Small intestine (tissue), 7 donors: ENCODE measurements around the gene ZBTB45. TPM values are rescaled to one million over a fixed set of nuclear protein-coding genes. Genes with fewer than 3 reads are reported as not detected.
A peak's percentile ranks its signal among the peaks of the same experiment; 100 is the strongest.

Source experiments
- DNase-seq, 2 donors: peaks; one replicate each; pipeline versions ENCODE4 v3.0.0 to v3.0.0-alpha.2; 2013
- FAIRE-seq: peaks from 2 replicates; lab custom pipeline; 2012; peaks lifted over from hg19 to GRCh38; lab: Jason Lieb, UNC
- H3K27ac ChIP-seq, 3 donors: one replicate each; pipeline ENCODE4 v1.5.1; 2013; ENCODE audit warnings: low read length in 2 of 3, mild to moderate bottlenecking in 2 of 3, control low read depth in 1 of 3, inconsistent platforms in 1 of 3, low read depth in 1 of 3, moderate library complexity in 1 of 3
- H3K27me3 ChIP-seq, 3 donors: one replicate each; pipeline ENCODE4 v1.6.1; 2013; ENCODE audit warnings: low read length in 3 of 3, inconsistent platforms in 1 of 3; ENCODE audit not compliant: control insufficient read depth in 3 of 3, insufficient read depth in 3 of 3
- H3K36me3 ChIP-seq, 3 donors: one replicate each; pipeline ENCODE4 v1.6.1; 2013; ENCODE audit warnings: low read length in 3 of 3, inconsistent platforms in 1 of 3, low read depth in 1 of 3, mild to moderate bottlenecking in 1 of 3, moderate library complexity in 1 of 3; ENCODE audit not compliant: control insufficient read depth in 3 of 3, insufficient read depth in 2 of 3
- H3K4me1 ChIP-seq, 3 donors: one replicate each; pipeline ENCODE4 v1.6.1; 2013; ENCODE audit warnings: low read length in 2 of 3, inconsistent platforms in 1 of 3, low read depth in 1 of 3, mild to moderate bottlenecking in 1 of 3, moderate library complexity in 1 of 3; ENCODE audit not compliant: control insufficient read depth in 3 of 3, insufficient read depth in 2 of 3
- H3K4me3 ChIP-seq, 3 donors: one replicate each; pipeline ENCODE4 v1.5.1; 2013; ENCODE audit warnings: low read length in 3 of 3, control low read depth in 1 of 3, inconsistent platforms in 1 of 3, low read depth in 1 of 3, mild to moderate bottlenecking in 1 of 3, moderate library complexity in 1 of 3
- H3K9me3 ChIP-seq, 2 donors: one replicate each; pipeline ENCODE4 v1.6.1; 2013; ENCODE audit warnings: low read depth in 1 of 2, low read length in 1 of 2; ENCODE audit not compliant: control insufficient read depth in 2 of 2, insufficient read depth in 1 of 2
- WGBS, 3 donors: extraction: QIAGEN DNeasy Blood & Tissue Kit; methylation state at CpG; one replicate each; pipeline ENCODE4 v1.1.7; 2013; 5-methylcytosine and 5-hydroxymethylcytosine counted together
- polyA plus RNA-seq, 4 donors: library from polyadenylated mRNA; stranded (reverse) in 3 of 4; unstranded in 1 of 4; fragments of 200-250 nt in 3 of 4; fragments of 120-200 nt in 1 of 4; gene quantifications; one replicate each; pipeline versions ENCODE4 v1.2.1 to v1.2.3, GENCODE V29; 2013
- donor health status: healthy with polysubstance abuse.
- donor health status: control.
- donor health status: control.
- donor health status: Bipolar disorder and iron deficiency.
- donor health status: healthy.

Gene ZBTB45
- polyA plus RNA-seq, 4 donors, result 4.7 to 11.4 (median 6.9) TPM

DNA sequence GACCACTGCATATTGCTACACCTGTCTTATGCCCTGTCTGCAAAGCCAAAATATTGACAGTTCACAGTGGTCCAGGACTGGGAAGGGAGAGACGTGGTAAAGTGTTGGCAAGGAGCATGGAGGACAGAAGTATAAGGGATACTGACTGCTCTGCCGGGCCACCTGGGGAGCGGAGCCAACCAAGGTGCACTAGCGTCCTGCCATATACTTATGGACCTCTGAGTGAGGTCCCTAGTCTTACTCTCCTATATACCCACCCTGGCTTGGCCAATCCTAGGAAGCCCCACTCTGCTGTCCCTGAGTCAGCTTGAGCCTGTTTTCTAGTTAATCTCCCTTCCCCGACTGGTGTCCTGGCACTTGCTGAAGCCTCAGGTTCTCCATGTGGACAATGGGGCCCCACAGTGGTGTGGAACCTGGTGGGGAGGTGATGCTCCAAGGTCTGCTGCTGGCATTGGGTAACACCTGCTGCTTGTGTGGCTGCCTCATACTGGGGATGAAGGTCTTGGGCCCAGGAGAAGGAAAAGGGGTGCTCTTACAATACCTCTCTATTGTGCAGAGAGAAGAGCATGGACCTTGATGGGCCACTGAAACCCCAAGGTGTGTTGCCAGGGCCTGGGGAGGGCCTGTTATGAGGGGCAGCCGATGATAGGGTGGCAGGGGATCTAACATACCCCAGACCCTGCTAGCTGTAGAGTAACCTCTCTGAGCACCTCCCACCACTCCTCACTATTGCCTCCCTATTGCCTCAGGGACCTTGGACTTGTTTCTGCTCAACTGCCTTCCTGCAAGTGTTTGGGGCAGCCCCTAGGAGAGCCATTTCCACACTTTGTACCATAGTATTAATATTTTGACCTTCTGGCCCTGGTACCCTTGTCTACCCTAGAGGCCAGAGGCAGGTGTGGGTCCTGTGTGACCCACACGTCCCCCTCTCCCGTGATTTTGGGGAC lies 17.5 kb upstream of the ZBTB45 start:
- Histone ChIP-seq H3K36me3 (no peaks in the 10 kb centered on the region), H3K27me3 (peaks cover 0 to 7% (median 2%) of the 10 kb centered on the region in 3 donors)

DNA sequence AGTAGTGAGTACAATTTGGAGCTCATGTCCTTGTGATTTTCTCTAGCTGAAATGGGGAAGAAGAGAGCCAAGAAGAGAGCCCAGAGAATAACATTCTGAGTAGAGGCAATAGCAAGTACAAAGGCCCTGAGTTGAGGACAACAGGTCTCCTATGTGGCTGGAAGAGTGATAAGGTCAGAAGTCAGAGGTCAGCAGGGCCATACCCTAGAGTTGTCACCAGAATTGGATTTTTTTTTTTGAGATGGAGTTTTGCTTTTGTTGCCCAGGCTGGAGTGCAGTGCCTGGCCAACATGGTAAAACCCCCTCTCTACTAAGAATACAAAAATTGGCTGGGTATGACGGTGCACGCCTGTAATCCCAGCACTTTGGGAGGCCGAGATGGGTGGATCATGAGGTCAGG lies 16.2 kb upstream of the ZBTB45 start:
- DNase-seq (no peak), FAIRE-seq (no peak)
- no peaks in the 10 kb centered on the region for H3K9me3 ChIP-seq
- WGBS, 3 donors, result 87 to 98% (median 93%) methylated on average over 3 of the region's 3 CpGs
- peaks cover 0 to 21% (median 5%) of the 10 kb centered on the region in 3 donors for H3K4me1 ChIP-seq
- no peak overlapping the region for H3K4me3 ChIP-seq
- H3K27me3 ChIP-seq, result peaks cover 0 to 7% (median 2%) of the 10 kb centered on the region in 3 donors
- H3K36me3 ChIP-seq, result no peaks in the 10 kb centered on the region
- H3K27ac ChIP-seq, result no peak overlapping the region

More for the DNA sequence above, 17.5 kb upstream of the ZBTB45 start:
- no peak overlapping the region for H3K4me3 ChIP-seq
- H3K27ac ChIP-seq, result peak overlapping the region in 1 of 3 donors; percentile 71
- 89 to 92% (median 91%) methylated on average over 8 of the region's 8 CpGs for WGBS, 3 donors
- peaks cover 0 to 21% (median 5%) of the 10 kb centered on the region in 3 donors for H3K4me1 ChIP-seq
- no peak for FAIRE-seq
- no peaks in the 10 kb centered on the region for H3K9me3 ChIP-seq
- DNase-seq, result peak in 1 of 2 donors; percentile 48

DNA sequence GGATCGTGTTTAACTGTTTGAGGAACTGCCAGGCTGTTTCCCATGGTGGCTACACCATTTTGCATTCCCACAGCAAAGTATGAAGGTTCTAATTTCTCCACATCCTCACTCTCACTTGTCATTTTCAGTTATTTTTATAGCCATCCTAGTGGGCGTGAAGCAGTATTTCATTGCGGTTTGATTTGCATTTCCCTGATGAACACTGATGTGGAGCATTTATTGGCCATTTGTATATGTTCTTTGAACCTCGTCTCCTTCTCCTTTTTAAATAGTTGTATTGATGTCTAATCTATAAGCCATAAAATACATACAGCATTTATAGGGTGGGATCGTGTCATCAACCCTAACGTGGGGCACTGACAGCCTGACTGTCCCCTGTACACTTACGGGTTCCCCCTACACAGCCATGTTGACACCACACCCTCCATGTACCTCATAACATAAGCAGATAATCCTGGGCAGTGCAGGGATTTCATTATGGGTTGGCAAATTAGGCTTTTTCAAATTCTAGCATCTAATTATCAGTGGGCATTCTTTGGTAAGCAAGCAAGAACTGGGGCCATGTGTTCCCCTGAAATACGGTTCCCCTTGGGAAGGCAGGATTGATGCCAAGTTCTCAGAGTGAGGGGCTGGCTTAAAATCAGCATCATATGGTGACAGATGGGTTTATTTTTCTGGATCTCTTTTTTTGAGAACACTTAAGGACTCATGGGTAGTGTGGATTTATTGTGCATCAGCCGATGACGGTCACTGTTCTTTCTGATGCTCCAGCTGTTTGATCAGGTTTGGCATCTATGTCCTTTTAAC lies 11.6 kb upstream of the ZBTB45 start:
- Histone ChIP-seq H3K27ac (no peak overlapping the region), H3K27me3 (no peaks in the 10 kb centered on the region), H3K36me3 (no peaks in the 10 kb centered on the region), H3K4me1 (no peaks in the 10 kb centered on the region), H3K9me3 (no peaks in the 10 kb centered on the region), H3K4me3 (no peak overlapping the region)
- WGBS, 3 donors, result 31 to 60% (median 50%) methylated on average over 10 of the region's 10 CpGs
- no peak for FAIRE-seq
- no peak for DNase-seq

DNA sequence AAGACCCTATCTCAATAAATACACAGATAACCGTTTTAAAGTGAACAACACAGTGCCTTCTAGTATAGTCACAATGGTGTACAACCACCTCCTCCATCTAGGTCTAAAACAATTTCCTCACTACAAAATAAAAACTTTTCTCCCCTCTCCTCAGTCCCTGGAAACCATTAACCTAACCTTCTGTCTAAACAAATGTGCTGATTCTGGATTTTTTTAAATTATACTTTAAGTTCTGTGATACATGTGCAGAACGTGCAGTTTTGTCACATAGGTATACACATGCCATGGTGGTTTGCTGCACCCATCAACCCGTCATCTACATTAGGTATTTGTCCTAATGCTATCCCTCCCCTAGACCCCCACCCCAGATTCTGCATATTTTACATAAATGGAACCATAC lies 9.8 kb upstream of the ZBTB45 start:
- H3K4me3 ChIP-seq, result no peak overlapping the region
- no peak overlapping the region for H3K27ac ChIP-seq
- no peaks in the 10 kb centered on the region for H3K36me3 ChIP-seq
- no peaks in the 10 kb centered on the region for H3K27me3 ChIP-seq
- FAIRE-seq (no peak), DNase-seq (no peak)
- H3K9me3 ChIP-seq, result no peaks in the 10 kb centered on the region
- WGBS, 3 donors, result 71 to 81% (median 78%) methylated on average over 3 of the region's 3 CpGs
- no peaks in the 10 kb centered on the region for H3K4me1 ChIP-seq

DNA sequence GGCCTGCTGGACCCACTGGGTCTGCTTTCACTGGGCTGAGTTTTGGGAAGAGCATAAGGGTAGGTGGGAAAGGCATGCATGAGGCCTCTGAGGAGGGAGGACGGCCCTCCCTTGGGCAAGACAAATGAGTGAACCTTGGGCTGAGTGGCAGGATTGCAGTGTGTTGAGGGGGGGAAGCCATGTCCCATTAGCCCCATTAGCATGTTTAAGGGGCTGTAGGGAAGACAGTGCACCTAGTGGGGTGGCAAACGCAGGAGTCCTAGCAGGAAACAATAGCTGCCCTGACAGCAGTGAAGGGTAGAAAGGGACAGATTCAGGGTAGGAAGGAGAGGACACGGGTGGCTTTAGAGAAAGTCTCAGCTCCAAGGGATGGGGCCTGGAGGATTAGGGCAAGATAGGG lies 3.1 kb upstream of the ZBTB45 start:
- Histone ChIP-seq H3K4me3 (no peak overlapping the region), H3K9me3 (no peaks in the 10 kb centered on the region), H3K36me3 (peaks cover 0 to 6% (median 0%) of the 10 kb centered on the region in 3 donors), H3K4me1 (peaks cover 5 to 24% (median 5%) of the 10 kb centered on the region in 3 donors), H3K27ac (no peak overlapping the region), H3K27me3 (no peaks in the 10 kb centered on the region)
- 88 to 89% (median 88%) methylated on average over 3 of the region's 3 CpGs for WGBS, 3 donors
- no peak for FAIRE-seq
- DNase-seq, result no peak

DNA sequence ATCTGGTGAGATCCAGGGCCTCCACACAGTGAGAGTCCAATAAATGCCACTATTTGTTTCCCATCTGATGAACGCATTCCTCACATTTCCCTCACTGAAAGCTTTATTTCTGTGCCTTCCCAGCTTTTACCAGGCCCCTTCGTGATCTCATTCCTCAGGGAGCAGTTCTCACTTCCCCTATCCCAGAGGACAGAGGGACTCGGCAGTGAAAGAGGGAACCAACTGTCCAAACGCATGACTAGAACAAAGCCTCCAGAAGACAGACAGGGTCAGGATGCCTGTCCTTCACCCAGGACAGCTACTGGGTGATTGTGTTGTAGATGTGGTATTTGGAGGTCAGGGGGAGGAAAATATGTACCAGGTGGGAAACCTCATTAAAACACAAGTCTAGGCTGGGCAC lies 2.0 kb upstream of the ZBTB45 start:
- H3K27me3 ChIP-seq, result no peaks in the 10 kb centered on the region
- DNase-seq, result no peak
- 53 to 63% (median 61%) methylated on average over 4 of the region's 4 CpGs for WGBS, 3 donors
- H3K4me1 ChIP-seq, result peaks cover 5 to 29% (median 6%) of the 10 kb centered on the region in 3 donors
- no peak for FAIRE-seq
- H3K27ac ChIP-seq, result peak overlapping the region in 2 of 3 donors; percentile 73 to 97
- peaks cover 1 to 16% (median 2%) of the 10 kb centered on the region in 3 donors for H3K36me3 ChIP-seq
- H3K9me3 ChIP-seq, result no peaks in the 10 kb centered on the region
- H3K4me3 ChIP-seq, result no peak overlapping the region

DNA sequence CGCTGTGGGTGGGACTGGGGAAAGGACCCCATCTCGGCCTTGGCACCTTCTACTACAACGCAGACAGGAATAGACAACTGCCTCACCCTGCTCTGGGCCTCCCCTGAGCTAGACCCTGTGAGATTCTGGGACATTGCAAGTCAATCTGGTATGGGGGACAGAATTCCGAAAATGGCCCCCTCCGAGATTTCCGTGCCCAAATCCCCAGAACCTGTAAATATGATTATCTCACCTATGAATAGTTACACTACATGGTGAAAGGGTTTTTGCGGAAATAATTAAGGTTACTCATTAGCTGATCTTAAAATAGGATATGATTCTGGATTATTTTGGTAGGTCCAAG lies 618 bp upstream of the ZBTB45 start:
- WGBS, 3 donors, result 7 to 13% (median 7%) methylated on average over 7 of the region's 7 CpGs
- FAIRE-seq (no peak), DNase-seq (no peak)
- Histone ChIP-seq H3K4me3 (peak overlapping the region; percentile 21 to 89 (median 61)), H3K9me3 (no peaks in the 10 kb centered on the region), H3K4me1 (peaks cover 5 to 35% (median 6%) of the 10 kb centered on the region in 3 donors), H3K27ac (peak overlapping the region; percentile 92 to 98 (median 98)), H3K27me3 (no peaks in the 10 kb centered on the region), H3K36me3 (peaks cover 5 to 30% (median 6%) of the 10 kb centered on the region in 3 donors)

DNA sequence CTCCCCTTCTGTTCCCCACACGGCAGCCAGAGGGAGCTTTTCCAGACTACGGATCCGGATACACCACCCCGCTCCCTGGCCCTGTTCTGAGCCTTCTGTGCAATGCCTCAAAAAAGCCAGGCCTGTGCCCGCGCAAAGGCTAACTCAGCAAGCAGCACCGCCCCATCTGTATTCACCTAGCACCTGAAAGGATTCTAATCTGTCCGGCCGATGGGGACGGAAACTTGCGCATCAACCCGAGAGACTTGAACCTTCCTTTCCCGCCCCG lies 589 bp downstream of the ZBTB45 start:
- H3K36me3 ChIP-seq, result peaks cover 5 to 35% (median 6%) of the 10 kb centered on the region in 3 donors
- WGBS, 3 donors, result 0 to 1% (median 0%) methylated on average over 14 of the region's 14 CpGs
- peaks cover 9 to 42% (median 10%) of the 10 kb centered on the region in 3 donors for H3K4me1 ChIP-seq
- H3K9me3 ChIP-seq, result no peaks in the 10 kb centered on the region
- H3K4me3 ChIP-seq, result peak overlapping the region; percentile 61 to 89 (median 74)
- H3K27me3 ChIP-seq, result no peaks in the 10 kb centered on the region
- DNase-seq (peak; percentile 70 to 86), FAIRE-seq (no peak)
- peak overlapping the region; percentile 92 to 98 (median 98) for H3K27ac ChIP-seq
